ENCODE measurements around the gene TRIM34.

DNA sequence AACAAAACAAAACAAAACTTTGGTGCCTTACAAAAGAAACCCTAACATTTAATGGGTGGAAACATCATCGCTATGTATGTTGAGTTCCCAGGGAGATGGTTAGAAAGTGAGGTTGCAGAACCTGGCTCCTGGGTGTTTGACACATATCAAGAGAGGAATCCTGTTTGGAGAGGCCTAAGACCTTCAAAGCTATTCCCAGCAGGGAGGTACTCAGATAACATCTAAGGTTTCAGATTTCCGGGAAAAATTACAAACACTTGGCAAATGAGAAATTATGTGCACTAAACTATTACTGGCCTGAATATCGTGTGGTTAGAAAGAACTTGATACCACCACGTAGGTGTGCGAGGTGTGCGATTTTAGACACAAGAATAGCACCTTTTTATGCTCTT lies 41.6 kb downstream of the TRIM34 start:
- TF ChIP-seq, protein P1, sequence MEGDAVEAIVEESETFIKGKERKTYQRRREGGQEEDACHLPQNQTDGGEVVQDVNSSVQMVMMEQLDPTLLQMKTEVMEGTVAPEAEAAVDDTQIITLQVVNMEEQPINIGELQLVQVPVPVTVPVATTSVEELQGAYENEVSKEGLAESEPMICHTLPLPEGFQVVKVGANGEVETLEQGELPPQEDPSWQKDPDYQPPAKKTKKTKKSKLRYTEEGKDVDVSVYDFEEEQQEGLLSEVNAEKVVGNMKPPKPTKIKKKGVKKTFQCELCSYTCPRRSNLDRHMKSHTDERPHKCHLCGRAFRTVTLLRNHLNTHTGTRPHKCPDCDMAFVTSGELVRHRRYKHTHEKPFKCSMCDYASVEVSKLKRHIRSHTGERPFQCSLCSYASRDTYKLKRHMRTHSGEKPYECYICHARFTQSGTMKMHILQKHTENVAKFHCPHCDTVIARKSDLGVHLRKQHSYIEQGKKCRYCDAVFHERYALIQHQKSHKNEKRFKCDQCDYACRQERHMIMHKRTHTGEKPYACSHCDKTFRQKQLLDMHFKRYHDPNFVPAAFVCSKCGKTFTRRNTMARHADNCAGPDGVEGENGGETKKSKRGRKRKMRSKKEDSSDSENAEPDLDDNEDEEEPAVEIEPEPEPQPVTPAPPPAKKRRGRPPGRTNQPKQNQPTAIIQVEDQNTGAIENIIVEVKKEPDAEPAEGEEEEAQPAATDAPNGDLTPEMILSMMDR (IDR thresholded peaks at IDR 0.05) = no peak
- no peak for TF ChIP-seq POLR2A (IDR thresholded peaks at IDR 0.05)

Data from adrenal gland (tissue), 5 donors.